Mucosa of rectum (tissue), 2 donors: Measurements from ENCODE around the gene MOB3A.

Experiments used
- H3K27ac ChIP-seq, 2 donors: one replicate each; pipeline ENCODE4 v1.7.0; 2013; ENCODE audit warnings: inconsistent platforms in 2 of 2, low read depth in 2 of 2, low read length in 2 of 2
- H3K27me3 ChIP-seq, 2 donors: one replicate each; pipeline ENCODE4 v1.7.0; 2013; ENCODE audit warnings: low read length in 2 of 2; ENCODE audit not compliant: control insufficient read depth in 2 of 2, insufficient read depth in 2 of 2
- H3K36me3 ChIP-seq, 2 donors: one replicate each; pipeline ENCODE4 v1.7.0; 2013; ENCODE audit warnings: low read length in 2 of 2; ENCODE audit not compliant: control insufficient read depth in 2 of 2, insufficient read depth in 2 of 2
- H3K4me1 ChIP-seq, 2 donors: one replicate each; pipeline ENCODE4 v1.7.0; 2013; ENCODE audit warnings: low read length in 2 of 2, mild to moderate bottlenecking in 1 of 2; ENCODE audit not compliant: control insufficient read depth in 2 of 2, insufficient read depth in 2 of 2
- H3K4me3 ChIP-seq, 2 donors: one replicate each; pipeline ENCODE4 v1.7.0; 2013; ENCODE audit warnings: low read length in 2 of 2
- H3K9ac ChIP-seq, 2 donors: one replicate each; pipeline ENCODE4 v1.7.0; 2013; ENCODE audit warnings: low read length in 2 of 2, low read depth in 1 of 2, mild to moderate bottlenecking in 1 of 2
- H3K9me3 ChIP-seq, 2 donors: one replicate each; pipeline ENCODE4 v1.7.0; 2013; ENCODE audit warnings: low read length in 2 of 2; ENCODE audit not compliant: control insufficient read depth in 2 of 2
- donor health status: healthy.
- donor health status: Normal muscosa, but diverticular disease.

Gene MOB3A

GRCh38 chr19:2046046-2046907, 49.8 kb downstream of the MOB3A start:
- Histone ChIP-seq H3K4me1 (peaks cover 55 to 61% of the 10 kb centered on the region in 2 donors), H3K9ac (no peak overlapping the region), H3K27ac (no peak overlapping the region), H3K9me3 (no peaks in the 10 kb centered on the region), H3K36me3 (peaks cover 33 to 42% of the 10 kb centered on the region in 2 donors), H3K4me3 (no peak overlapping the region), H3K27me3 (no peaks in the 10 kb centered on the region)

- Histone ChIP-seq H3K9ac (no peak overlapping the region), H3K4me1 (peaks cover 59 to 66% of the 10 kb centered on the region in 2 donors), H3K4me3 (no peak overlapping the region), H3K36me3 (peaks cover 39 to 49% of the 10 kb centered on the region in 2 donors), H3K27me3 (no peaks in the 10 kb centered on the region), H3K9me3 (no peaks in the 10 kb centered on the region), H3K27ac (peak overlapping the region in 1 of 2 donors; percentile 10)
Observed at GRCh38 chr19:2045501-2046045, 50.6 kb downstream of the MOB3A start.

- no peak overlapping the region for H3K4me3 ChIP-seq
- peak overlapping the region in 1 of 2 donors; percentile 10 for H3K27ac ChIP-seq
- peaks cover 59 to 66% of the 10 kb centered on the region in 2 donors for H3K4me1 ChIP-seq
- no peaks in the 10 kb centered on the region for H3K9me3 ChIP-seq
- H3K36me3 ChIP-seq: peaks cover 45 to 56% of the 10 kb centered on the region in 2 donors
- H3K9ac ChIP-seq: peak overlapping the region in 1 of 2 donors; percentile 15
- H3K27me3 ChIP-seq: no peaks in the 10 kb centered on the region
Observed at GRCh38 chr19:2044709-2045500, 51.2 kb downstream of the MOB3A start.

- Histone ChIP-seq H3K9ac (peak overlapping the region in 1 of 2 donors; percentile 15), H3K9me3 (no peaks in the 10 kb centered on the region), H3K4me1 (peaks cover 53 to 61% of the 10 kb centered on the region in 2 donors), H3K36me3 (peaks cover 51 to 61% of the 10 kb centered on the region in 2 donors), H3K27ac (peak overlapping the region in 1 of 2 donors; percentile 23), H3K27me3 (no peaks in the 10 kb centered on the region), H3K4me3 (no peak overlapping the region)
Observed at GRCh38 chr19:2043961-2044708, 52.0 kb downstream of the MOB3A start.

- no peak overlapping the region for H3K4me3 ChIP-seq
- H3K36me3 ChIP-seq: peaks cover 58 to 64% of the 10 kb centered on the region in 2 donors
- H3K9me3 ChIP-seq: no peaks in the 10 kb centered on the region
- H3K9ac ChIP-seq: peak overlapping the region in 1 of 2 donors; percentile 76
- peaks cover 44 to 52% of the 10 kb centered on the region in 2 donors for H3K4me1 ChIP-seq
- no peaks in the 10 kb centered on the region for H3K27me3 ChIP-seq
- peak overlapping the region; percentile 87 to 94 for H3K27ac ChIP-seq
Observed at GRCh38 chr19:2043251-2043641, 52.9 kb downstream of the MOB3A start.

GRCh38 chr19:2042485-2043250, 53.5 kb downstream of the MOB3A start:
- Histone ChIP-seq H3K36me3 (peaks cover 59 to 63% of the 10 kb centered on the region in 2 donors), H3K9me3 (no peaks in the 10 kb centered on the region), H3K27me3 (no peaks in the 10 kb centered on the region), H3K9ac (peak overlapping the region; percentile 63 to 76), H3K27ac (peak overlapping the region; percentile 87 to 94), H3K4me3 (peak overlapping the region; percentile 40 to 41), H3K4me1 (peaks cover 38 to 47% of the 10 kb centered on the region in 2 donors)

- Histone ChIP-seq H3K36me3 (peaks cover 58 to 59% of the 10 kb centered on the region in 2 donors), H3K27ac (peak overlapping the region; percentile 93 to 94)
Observed at GRCh38 chr19:2041683-2042484, 54.2 kb downstream of the MOB3A start.

GRCh38 chr19:2041433-2041682, 54.8 kb downstream of the MOB3A start:
- no peaks in the 10 kb centered on the region for H3K9me3 ChIP-seq
- peak overlapping the region; percentile 93 for H3K27ac ChIP-seq
- peaks cover 28 to 36% of the 10 kb centered on the region in 2 donors for H3K4me1 ChIP-seq
- H3K36me3 ChIP-seq: peaks cover 53 to 55% of the 10 kb centered on the region in 2 donors
- no peaks in the 10 kb centered on the region for H3K27me3 ChIP-seq
- peak overlapping the region; percentile 59 to 63 for H3K4me3 ChIP-seq
- peak overlapping the region; percentile 65 to 89 for H3K9ac ChIP-seq

More at GRCh38 chr19:2041683-2042484, 54.2 kb downstream of the MOB3A start:
- Histone ChIP-seq H3K4me1 (peaks cover 31 to 40% of the 10 kb centered on the region in 2 donors), H3K27me3 (no peaks in the 10 kb centered on the region), H3K4me3 (peak overlapping the region; percentile 59 to 63), H3K9ac (peak overlapping the region; percentile 65 to 89), H3K9me3 (no peaks in the 10 kb centered on the region)
